ENCODE data around the gene CEACAM20.

- TF ChIP-seq, protein P1, sequence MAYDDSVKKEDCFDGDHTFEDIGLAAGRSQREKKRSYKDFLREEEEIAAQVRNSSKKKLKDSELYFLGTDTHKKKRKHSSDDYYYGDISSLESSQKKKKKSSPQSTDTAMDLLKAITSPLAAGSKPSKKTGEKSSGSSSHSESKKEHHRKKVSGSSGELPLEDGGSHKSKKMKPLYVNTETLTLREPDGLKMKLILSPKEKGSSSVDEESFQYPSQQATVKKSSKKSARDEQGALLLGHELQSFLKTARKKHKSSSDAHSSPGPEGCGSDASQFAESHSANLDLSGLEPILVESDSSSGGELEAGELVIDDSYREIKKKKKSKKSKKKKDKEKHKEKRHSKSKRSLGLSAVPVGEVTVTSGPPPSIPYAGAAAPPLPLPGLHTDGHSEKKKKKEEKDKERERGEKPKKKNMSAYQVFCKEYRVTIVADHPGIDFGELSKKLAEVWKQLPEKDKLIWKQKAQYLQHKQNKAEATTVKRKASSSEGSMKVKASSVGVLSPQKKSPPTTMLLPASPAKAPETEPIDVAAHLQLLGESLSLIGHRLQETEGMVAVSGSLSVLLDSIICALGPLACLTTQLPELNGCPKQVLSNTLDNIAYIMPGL (CRISPR knock-in tag; IDR thresholded peaks at IDR 0.05): no peak
- TF ChIP-seq, protein P2, sequence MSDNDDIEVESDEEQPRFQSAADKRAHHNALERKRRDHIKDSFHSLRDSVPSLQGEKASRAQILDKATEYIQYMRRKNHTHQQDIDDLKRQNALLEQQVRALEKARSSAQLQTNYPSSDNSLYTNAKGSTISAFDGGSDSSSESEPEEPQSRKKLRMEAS (CRISPR knock-in tag; IDR thresholded peaks at IDR 0.05): no peak
- TF ChIP-seq JUN (CRISPR knock-in tag; IDR thresholded peaks at IDR 0.05) (no peak), ZNF219 (CRISPR knock-in tag; IDR thresholded peaks at IDR 0.05; ENCODE audit: borderline replicate concordance) (no peak), ZNF423 (CRISPR knock-in tag; IDR thresholded peaks at IDR 0.05) (no peak), ZNF671 (CRISPR knock-in tag; IDR thresholded peaks at IDR 0.05) (no peak), CTCF (IDR thresholded peaks at IDR 0.05) (no peak), SMAD4 (CRISPR knock-in tag; IDR thresholded peaks at IDR 0.05) (no peak), TEAD4 (CRISPR knock-in tag; IDR thresholded peaks at IDR 0.05) (no peak), FOXK1 (CRISPR knock-in tag; IDR thresholded peaks at IDR 0.05) (no peak)
Measured at GRCh38 chr19:44574186-44574950, 44.9 kb upstream of the CEACAM20 start.
